SK-N-SH treated with all-trans-retinoic acid at 6 μM for 48 hours (cell line): ENCODE results near the gene RBM28.

Source experiments
- ARNTL ChIP-seq: fragments of 450-650 bp; formaldehyde crosslinking; IDR thresholded peaks from 2 replicates; pipeline ENCODE4 v1.5.0; 2020; ENCODE audit warnings: low read depth, mild to moderate bottlenecking, moderate library complexity, borderline replicate concordance
- CREB5 ChIP-seq: fragments of 250-450 bp; sonication (Bioruptor Pico); IDR thresholded peaks from 2 replicates; pipeline ENCODE4 v1.5.1; 2020; ENCODE audit warnings: low read depth, mild to moderate bottlenecking, moderate library complexity
- GLIS3 ChIP-seq: fragments of 250-450 bp; sonication (Bioruptor Pico); IDR thresholded peaks from 2 replicates; pipeline ENCODE4 v1.5.0; 2020; ENCODE audit warnings: mild to moderate bottlenecking, moderate library complexity
- ISL1 ChIP-seq: fragments of 250-450 bp; sonication (Bioruptor Pico); IDR thresholded peaks from 2 replicates; pipeline ENCODE4 v2.1.2; 2022; ENCODE audit warnings: mild to moderate bottlenecking, moderate library complexity
- POU6F1 ChIP-seq: fragments of 250-450 bp; sonication (Bioruptor Pico); IDR thresholded peaks from 2 replicates; pipeline ENCODE4 v1.8.0; 2021; ENCODE audit warnings: low read depth, mild to moderate bottlenecking, moderate library complexity, borderline replicate concordance
- SNAI2 ChIP-seq: fragments of 250-450 bp; sonication (Bioruptor Pico); IDR thresholded peaks from 2 replicates; pipeline ENCODE4 v1.5.0; 2020; ENCODE audit warnings: mild to moderate bottlenecking, moderate library complexity
- TOX ChIP-seq: fragments of 250-450 bp; sonication (Bioruptor Pico); IDR thresholded peaks from 2 replicates; pipeline ENCODE4 v1.8.0; 2021; ENCODE audit warnings: mild to moderate bottlenecking, moderate library complexity, borderline replicate concordance
- ZC3H10 ChIP-seq: fragments of 250-450 bp; sonication (Bioruptor Pico); IDR thresholded peaks from 2 replicates; pipeline ENCODE4 v1.5.1; 2021; ENCODE audit warnings: mild to moderate bottlenecking, moderate library complexity
- ZFP3 ChIP-seq: fragments of 250-450 bp; sonication (Bioruptor Pico); IDR thresholded peaks from 2 replicates; pipeline ENCODE4 v1.5.0; 2020; ENCODE audit warnings: mild to moderate bottlenecking, moderate library complexity
- ZFP30 ChIP-seq: fragments of 450-650 bp; formaldehyde crosslinking; IDR thresholded peaks from 2 replicates; pipeline ENCODE4 v1.5.0; 2022; ENCODE audit warnings: mild to moderate bottlenecking, moderate library complexity
- TF ChIP-seq, protein P1 (sequence below): fragments of 250-450 bp; sonication (Bioruptor Pico); IDR thresholded peaks from 2 replicates; pipeline ENCODE4 v1.8.0; 2020; ENCODE audit warnings: mild to moderate bottlenecking, moderate library complexity, borderline replicate concordance
- TF ChIP-seq, protein P2 (sequence below): fragments of 250-450 bp; sonication (Bioruptor Pico); IDR thresholded peaks from 2 replicates; pipeline ENCODE4 v1.5.0; 2020; ENCODE audit warnings: mild to moderate bottlenecking, moderate library complexity

- TF ChIP-seq TOX (no peak), ARNTL (CRISPR knock-in tag) (no peak), ZFP30 (CRISPR knock-in tag) (no peak), ISL1 (CRISPR knock-in tag) (no peak), CREB5 (CRISPR knock-in tag) (no peak), POU6F1 (no peak), SNAI2 (no peak), GLIS3 (no peak), ZFP3 (CRISPR knock-in tag) (no peak), ZC3H10 (CRISPR knock-in tag) (no peak)
- TF ChIP-seq, protein P1, sequence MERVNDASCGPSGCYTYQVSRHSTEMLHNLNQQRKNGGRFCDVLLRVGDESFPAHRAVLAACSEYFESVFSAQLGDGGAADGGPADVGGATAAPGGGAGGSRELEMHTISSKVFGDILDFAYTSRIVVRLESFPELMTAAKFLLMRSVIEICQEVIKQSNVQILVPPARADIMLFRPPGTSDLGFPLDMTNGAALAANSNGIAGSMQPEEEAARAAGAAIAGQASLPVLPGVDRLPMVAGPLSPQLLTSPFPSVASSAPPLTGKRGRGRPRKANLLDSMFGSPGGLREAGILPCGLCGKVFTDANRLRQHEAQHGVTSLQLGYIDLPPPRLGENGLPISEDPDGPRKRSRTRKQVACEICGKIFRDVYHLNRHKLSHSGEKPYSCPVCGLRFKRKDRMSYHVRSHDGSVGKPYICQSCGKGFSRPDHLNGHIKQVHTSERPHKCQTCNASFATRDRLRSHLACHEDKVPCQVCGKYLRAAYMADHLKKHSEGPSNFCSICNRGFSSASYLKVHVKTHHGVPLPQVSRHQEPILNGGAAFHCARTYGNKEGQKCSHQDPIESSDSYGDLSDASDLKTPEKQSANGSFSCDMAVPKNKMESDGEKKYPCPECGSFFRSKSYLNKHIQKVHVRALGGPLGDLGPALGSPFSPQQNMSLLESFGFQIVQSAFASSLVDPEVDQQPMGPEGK (CRISPR knock-in tag): no peak
- TF ChIP-seq, protein P2, sequence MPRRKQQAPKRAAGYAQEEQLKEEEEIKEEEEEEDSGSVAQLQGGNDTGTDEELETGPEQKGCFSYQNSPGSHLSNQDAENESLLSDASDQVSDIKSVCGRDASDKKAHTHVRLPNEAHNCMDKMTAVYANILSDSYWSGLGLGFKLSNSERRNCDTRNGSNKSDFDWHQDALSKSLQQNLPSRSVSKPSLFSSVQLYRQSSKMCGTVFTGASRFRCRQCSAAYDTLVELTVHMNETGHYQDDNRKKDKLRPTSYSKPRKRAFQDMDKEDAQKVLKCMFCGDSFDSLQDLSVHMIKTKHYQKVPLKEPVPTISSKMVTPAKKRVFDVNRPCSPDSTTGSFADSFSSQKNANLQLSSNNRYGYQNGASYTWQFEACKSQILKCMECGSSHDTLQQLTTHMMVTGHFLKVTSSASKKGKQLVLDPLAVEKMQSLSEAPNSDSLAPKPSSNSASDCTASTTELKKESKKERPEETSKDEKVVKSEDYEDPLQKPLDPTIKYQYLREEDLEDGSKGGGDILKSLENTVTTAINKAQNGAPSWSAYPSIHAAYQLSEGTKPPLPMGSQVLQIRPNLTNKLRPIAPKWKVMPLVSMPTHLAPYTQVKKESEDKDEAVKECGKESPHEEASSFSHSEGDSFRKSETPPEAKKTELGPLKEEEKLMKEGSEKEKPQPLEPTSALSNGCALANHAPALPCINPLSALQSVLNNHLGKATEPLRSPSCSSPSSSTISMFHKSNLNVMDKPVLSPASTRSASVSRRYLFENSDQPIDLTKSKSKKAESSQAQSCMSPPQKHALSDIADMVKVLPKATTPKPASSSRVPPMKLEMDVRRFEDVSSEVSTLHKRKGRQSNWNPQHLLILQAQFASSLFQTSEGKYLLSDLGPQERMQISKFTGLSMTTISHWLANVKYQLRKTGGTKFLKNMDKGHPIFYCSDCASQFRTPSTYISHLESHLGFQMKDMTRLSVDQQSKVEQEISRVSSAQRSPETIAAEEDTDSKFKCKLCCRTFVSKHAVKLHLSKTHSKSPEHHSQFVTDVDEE: no peak
Observed at GRCh38 chr7:128302139-128302538, 41.6 kb downstream of the RBM28 start.
